Measurements from ENCODE around the gene NPAS3. TPM values are rescaled to one million over a fixed set of nuclear protein-coding genes. Genes with fewer than 3 reads are reported as not detected.

The NPAS3 gene
- total RNA-seq, 4 donors from 2014 or later: 1.9 to 10.6 (median 2.2) TPM

DNA sequence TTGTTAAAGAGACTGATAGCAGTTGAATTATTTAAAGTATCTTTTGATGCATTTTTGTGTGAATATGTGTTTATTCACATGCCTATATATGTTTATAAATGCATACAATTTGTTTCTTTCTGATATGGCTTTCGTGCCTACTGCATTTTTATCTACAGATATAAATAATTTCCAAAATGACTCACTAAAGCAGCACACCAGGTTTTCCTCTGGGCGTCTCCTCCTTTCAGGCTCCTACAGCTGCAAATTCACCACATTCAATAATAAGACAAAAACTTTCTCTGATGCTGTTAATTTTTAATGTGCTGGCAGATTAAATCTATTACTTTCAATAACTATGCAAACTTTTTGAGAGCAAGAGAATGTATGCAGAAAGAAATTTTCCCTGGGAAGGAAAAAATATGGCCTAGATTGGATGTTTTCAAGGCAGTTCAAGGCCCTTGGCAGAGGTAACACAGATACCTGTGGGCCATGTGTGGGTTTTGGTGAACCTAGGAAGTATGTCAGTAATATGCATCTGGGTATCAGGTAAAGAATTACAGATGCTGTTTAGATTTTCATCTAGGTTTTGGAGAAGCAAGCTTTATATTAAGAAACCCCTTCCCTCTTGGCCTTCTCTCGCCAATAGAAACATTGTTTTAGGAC is 630.4 kb downstream of the NPAS3 start:
- Histone ChIP-seq H3K27ac (no peak overlapping the region), H3K4me1 (peaks cover 0 to 16% (median 5%) of the 10 kb centered on the region in 3 donors), H3K4me3 (no peak overlapping the region), H3K36me3 (no peaks in the 10 kb centered on the region), H3K9me3 (no peaks in the 10 kb centered on the region), H3K27me3 (no peaks in the 10 kb centered on the region)
- WGBS, 2 donors (ENCODE audit: low coverage in 1 of 2): 62 to 80% methylated on average over 2 to 3 of the region's 3 CpGs
- ATAC-seq: no peak
- TF ChIP-seq EP300 (IDR thresholded peaks at IDR 0.05) (no peak), POLR2A (IDR thresholded peaks at IDR 0.05) (no peak), POLR2AphosphoS5 (IDR thresholded peaks at IDR 0.05) (no peak), CTCF (IDR thresholded peaks at IDR 0.05) (no peak)

DNA sequence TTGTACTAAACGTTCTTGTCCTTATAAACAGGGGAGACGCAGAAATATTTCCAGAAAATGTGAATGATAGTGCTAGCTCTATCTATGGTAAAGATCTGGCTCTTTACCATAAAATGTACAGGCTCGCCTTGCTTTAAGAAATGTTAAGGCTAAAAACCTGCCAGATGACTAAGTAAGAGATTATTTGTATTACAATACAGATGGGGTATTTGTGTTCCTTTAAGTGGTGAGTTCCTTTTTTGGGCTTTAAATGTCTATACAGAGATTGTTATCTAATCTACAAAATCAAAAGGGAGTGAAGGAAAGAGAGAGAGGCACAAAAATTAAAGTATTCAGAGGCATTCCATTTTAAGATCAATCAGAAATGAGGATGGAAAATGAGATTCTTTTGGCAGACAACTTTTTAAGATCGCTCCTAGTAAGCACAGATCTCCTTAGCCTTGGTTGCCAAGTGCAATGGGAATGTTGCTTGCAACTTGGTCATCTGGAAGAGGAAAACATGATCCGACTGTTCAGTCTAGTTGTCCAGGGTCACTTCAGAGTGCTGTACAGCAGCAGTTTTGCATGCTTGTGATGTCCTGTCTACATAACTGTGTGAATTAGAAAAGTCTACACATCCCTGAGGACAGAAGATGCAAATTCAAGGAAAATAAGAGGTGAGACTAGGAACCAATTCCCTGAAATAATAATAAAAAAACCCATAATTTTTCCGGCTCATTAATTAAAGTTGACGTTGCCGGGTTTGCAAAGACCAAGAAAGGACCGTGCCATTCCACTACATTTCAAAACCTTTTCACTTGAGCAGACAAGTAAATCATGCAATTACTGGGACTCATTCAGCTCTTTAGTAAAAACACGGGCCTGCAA is 631.4 kb downstream of the NPAS3 start:
- TF ChIP-seq CTCF (IDR thresholded peaks at IDR 0.05) (no peak), POLR2A (IDR thresholded peaks at IDR 0.05) (no peak), POLR2AphosphoS5 (IDR thresholded peaks at IDR 0.05) (no peak), EP300 (IDR thresholded peaks at IDR 0.05) (no peak)
- H3K4me1 ChIP-seq: peaks cover 0 to 16% (median 5%) of the 10 kb centered on the region in 3 donors
- ATAC-seq: no peak
- H3K4me3 ChIP-seq: no peak overlapping the region
- no peaks in the 10 kb centered on the region for H3K27me3 ChIP-seq
- no peak overlapping the region for H3K27ac ChIP-seq
- WGBS, 2 donors (ENCODE audit: low coverage in 1 of 2): 52 to 60% methylated on average over 5 to 10 of the region's 10 CpGs
- H3K9me3 ChIP-seq: no peaks in the 10 kb centered on the region
- H3K36me3 ChIP-seq: no peaks in the 10 kb centered on the region

DNA sequence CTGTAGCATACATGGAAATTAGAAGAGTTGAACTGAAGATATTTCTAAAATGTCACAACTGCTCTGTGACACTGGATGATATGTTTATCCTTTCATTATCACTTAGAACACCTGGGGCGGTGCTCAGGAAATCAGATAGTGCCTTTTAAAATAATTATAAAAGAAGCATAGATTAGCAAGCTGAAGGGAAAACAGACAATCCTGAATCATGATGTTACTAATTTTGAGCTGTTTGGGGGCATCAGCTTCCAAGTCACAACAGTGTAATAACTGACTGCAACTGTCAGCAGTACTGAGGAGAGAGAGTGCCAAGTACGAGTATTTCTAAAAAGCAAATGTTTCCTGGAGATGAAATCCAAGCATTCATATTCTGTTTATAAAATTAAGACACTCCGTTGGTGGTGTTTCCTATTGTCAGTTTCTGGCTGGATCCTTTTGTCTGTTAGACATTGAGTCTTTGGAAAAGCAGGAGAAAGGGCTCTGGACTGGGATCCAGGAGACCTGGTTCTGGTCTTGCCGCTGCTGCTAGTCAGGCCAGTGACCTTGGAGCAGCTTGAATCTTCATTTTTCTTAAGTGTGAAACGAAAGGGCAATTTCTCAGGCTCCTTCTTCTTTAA is 632.1 kb downstream of the NPAS3 start:
- WGBS, 2 donors (ENCODE audit: low coverage in 1 of 2): 19 to 24% methylated on average over 5 of the region's 5 CpGs
- H3K4me1 ChIP-seq: peaks cover 0 to 16% (median 5%) of the 10 kb centered on the region in 3 donors
- TF ChIP-seq POLR2A (IDR thresholded peaks at IDR 0.05): no peak
- TF ChIP-seq EP300 (IDR thresholded peaks at IDR 0.05): no peak
- no peak for TF ChIP-seq POLR2AphosphoS5 (IDR thresholded peaks at IDR 0.05)
- H3K4me3 ChIP-seq: no peak overlapping the region
- no peaks in the 10 kb centered on the region for H3K36me3 ChIP-seq
- H3K27ac ChIP-seq: no peak overlapping the region
- H3K27me3 ChIP-seq: no peaks in the 10 kb centered on the region
- no peak for ATAC-seq
- H3K9me3 ChIP-seq: no peaks in the 10 kb centered on the region

DNA sequence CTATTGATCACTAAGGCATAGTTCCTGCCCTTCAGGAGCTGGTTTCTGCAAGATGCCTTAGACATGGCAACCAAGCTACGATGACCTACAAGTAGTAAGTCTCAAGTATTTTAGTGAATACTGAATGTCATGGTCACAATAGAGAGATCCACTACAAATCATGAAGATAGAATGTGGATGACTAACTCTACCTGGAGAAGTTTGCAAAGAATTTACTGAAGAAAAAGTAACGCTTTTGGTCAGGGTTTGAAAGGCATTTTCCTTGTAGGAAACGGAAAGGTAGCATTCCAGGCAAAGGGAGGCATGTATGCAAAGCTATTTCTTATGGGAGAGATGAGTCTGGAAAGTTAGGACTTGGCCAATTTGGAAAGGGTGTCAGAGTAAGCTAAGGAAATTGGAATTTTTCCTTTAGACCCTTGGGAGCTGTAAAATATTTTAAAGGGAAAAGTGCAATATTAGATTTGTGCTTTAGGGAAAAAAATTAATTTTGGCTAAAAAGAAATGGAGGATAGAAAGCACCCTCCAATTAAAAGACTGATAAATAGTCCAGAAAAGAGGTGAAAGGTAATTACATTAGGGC is 634.7 kb downstream of the NPAS3 start:
- no peaks in the 10 kb centered on the region for H3K36me3 ChIP-seq
- no peak for TF ChIP-seq POLR2A (IDR thresholded peaks at IDR 0.05)
- TF ChIP-seq POLR2AphosphoS5 (IDR thresholded peaks at IDR 0.05): no peak
- TF ChIP-seq CTCF (IDR thresholded peaks at IDR 0.05): no peak
- TF ChIP-seq EP300 (IDR thresholded peaks at IDR 0.05): no peak
- no peak overlapping the region for H3K4me3 ChIP-seq
- H3K4me1 ChIP-seq: peaks cover 0 to 16% (median 5%) of the 10 kb centered on the region in 3 donors
- H3K27ac ChIP-seq: no peak overlapping the region
- WGBS, 2 donors (ENCODE audit: low coverage in 1 of 2): 81 to 85% methylated on average over 3 of the region's 3 CpGs
- ATAC-seq: no peak
- H3K9me3 ChIP-seq: no peaks in the 10 kb centered on the region
- no peaks in the 10 kb centered on the region for H3K27me3 ChIP-seq

- no peak overlapping the region for H3K27ac ChIP-seq
- TF ChIP-seq POLR2A (IDR thresholded peaks at IDR 0.05) (no peak), CTCF (IDR thresholded peaks at IDR 0.05) (no peak), EP300 (IDR thresholded peaks at IDR 0.05) (no peak), POLR2AphosphoS5 (IDR thresholded peaks at IDR 0.05) (no peak)
- H3K9me3 ChIP-seq: no peaks in the 10 kb centered on the region
- H3K4me3 ChIP-seq: no peak overlapping the region
- no peaks in the 10 kb centered on the region for H3K36me3 ChIP-seq
- WGBS, 2 donors (ENCODE audit: low coverage in 1 of 2): 54 to 62% methylated on average over 6 of the region's 7 CpGs
- ATAC-seq: no peak
- H3K27me3 ChIP-seq: no peaks in the 10 kb centered on the region
- peaks cover 0 to 4% (median 1%) of the 10 kb centered on the region in 3 donors for H3K4me1 ChIP-seq
Observed at GRCh38 chr14:33576014-33576413, 637.3 kb downstream of the NPAS3 start.
